ENCODE results near the gene NTM. TPM values are rescaled to one million over a fixed set of nuclear protein-coding genes. Genes with fewer than 3 reads are reported as not detected.

The NTM gene
- total and polyA plus RNA-seq, 2 of the 8 experiments (the other 6 are each of a cell fraction or from before 2014, with no cell fraction given): 13.4 to 20.0 TPM

DNA sequence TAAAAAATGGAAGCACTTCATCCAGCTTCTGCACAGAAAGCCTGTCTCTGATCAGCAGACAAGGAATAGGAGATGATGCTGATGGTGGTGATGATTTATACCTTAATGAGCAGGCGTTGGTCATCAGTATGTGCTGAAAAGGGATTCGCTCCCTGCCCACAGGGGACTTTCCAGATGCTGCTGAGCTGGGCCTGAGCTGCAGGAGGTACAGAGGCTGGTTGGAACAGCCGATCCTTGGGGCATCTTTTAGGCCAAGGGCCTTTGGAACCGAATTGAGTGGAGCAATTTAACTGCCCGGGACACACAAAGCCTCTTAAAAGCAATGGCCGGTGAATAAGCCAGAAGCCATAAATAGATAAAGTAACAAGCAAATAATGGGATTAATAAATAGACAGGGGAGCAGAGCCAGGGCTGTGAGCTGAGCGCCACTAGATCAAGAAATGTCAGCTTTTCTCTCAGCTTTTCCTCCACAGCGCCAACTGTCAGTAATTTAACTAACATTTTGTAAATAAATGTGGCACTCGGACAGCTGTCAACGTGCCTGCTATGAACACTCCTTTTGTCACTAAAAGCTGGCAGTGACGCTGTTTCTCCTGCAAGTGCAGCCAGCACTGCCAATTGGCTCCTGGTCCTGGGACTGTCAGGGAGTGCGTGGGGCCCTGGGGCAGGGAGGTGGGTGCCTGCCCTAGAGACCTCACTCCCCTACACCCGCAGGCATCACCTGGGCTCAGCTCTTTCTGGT lies 562.3 kb downstream of the NTM start:
- CTCF ChIA-PET (ENCODE audit: partially characterized antibody): interaction anchor here (0.7 to 1.0 kb wide), 3 partner anchors 17 to 194 kb away, joined by 3 to 5 read pairs (median 3); no protein-coding TSS in a partner anchor
- Histone ChIP-seq H3K36me3 (ENCODE audit: control insufficient read depth in 2 of 4, insufficient read depth in 4 of 4, low read length in 3 of 4) (no peaks in the 10 kb centered on the region), H3K56ac (replicated peaks; ENCODE audit: insufficient read length, low read depth, low read length) (no peak overlapping the region), H4K20me1 (replicated peaks in 1 of 2; ENCODE audit: control insufficient read depth in 1 of 2, insufficient read depth in 2 of 2, low read length in 2 of 2) (no peaks in the 10 kb centered on the region), H2BK15ac (ENCODE audit: low read length) (no peak overlapping the region), H3K79me1 (ENCODE audit: low read depth, low read length) (0 out of 2 replicates have a peak, but pooled peaks cover 3% of the 10 kb centered on the region), H2BK20ac (ENCODE audit: low read length) (no peak overlapping the region), H2AFZ (ENCODE audit: low read length) (no peak overlapping the region), H2BK120ac (replicated peaks; ENCODE audit: low read depth, low read length) (no peak overlapping the region), H3K23me2 (ENCODE audit: low read depth, low read length) (no peaks in the 10 kb centered on the region), H3K9me3 (ENCODE audit: insufficient read depth in 2 of 2, low read depth in 1 of 2, low read length in 1 of 2) (no peaks in the 10 kb centered on the region), H4K5ac (ENCODE audit: insufficient read length, low read depth, low read length) (no peak overlapping the region), H3K23ac (ENCODE audit: insufficient read length) (no peak overlapping the region), H2BK5ac (ENCODE audit: low read depth, low read length) (no peak overlapping the region), H2BK12ac (ENCODE audit: low read depth, low read length) (no peak overlapping the region), H3K27me3 (replicated peaks in 1 of 4; ENCODE audit: control insufficient read depth in 3 of 4, extremely low read depth in 1 of 4, insufficient read depth in 3 of 4, low read length in 3 of 4) (no peaks in the 10 kb centered on the region), H4K8ac (ENCODE audit: extremely low read depth, insufficient read depth, low read length) (no peak overlapping the region), H3K18ac (ENCODE audit: extremely low read depth, low read length) (no peak overlapping the region), H3K79me2 (ENCODE audit: control insufficient read depth in 1 of 2, insufficient read depth in 2 of 2, low read length in 2 of 2) (no peaks in the 10 kb centered on the region), H3K14ac (ENCODE audit: insufficient read length) (no peak overlapping the region), H4K91ac (replicated peaks; ENCODE audit: insufficient read length, low read length) (no peak overlapping the region), H3K4me2 (ENCODE audit: insufficient read depth in 1 of 2, low read depth in 2 of 2, low read length in 2 of 2) (no peak overlapping the region), H3K4ac (replicated peaks; ENCODE audit: insufficient read length, low read depth, low read length) (no peak overlapping the region), H3K4me3 (ENCODE audit: extremely low read depth in 1 of 4, insufficient read depth in 2 of 4, low read depth in 3 of 4, low read length in 4 of 4) (no peak overlapping the region), H3K27ac (ENCODE audit: low read depth, low read length) (no peak overlapping the region), H3K4me1 (replicated peaks in 1 of 4; ENCODE audit: control insufficient read depth in 3 of 4, insufficient read depth in 4 of 4, low read length in 3 of 4) (peaks cover 0 to 4% (median 0%) of the 10 kb centered on the region in 4 experiments; a peak in 2 of 7 replicates), H2AK5ac (ENCODE audit: low read depth, low read length) (no peak overlapping the region), H3K9ac (replicated peaks in 1 of 4; ENCODE audit: extremely low read depth in 1 of 4, low read depth in 3 of 4, low read length in 3 of 4) (no peak overlapping the region)
- POLR2A ChIA-PET (ENCODE audit: partially characterized antibody): no interaction called here
- no peak for FAIRE-seq
- DNase-seq (ENCODE audit: low read depth in 1 of 2, low spot score in 2 of 2): no peak
- WGBS, 2 experiments (ENCODE audit: extremely low coverage in 1 of 2, insufficient coverage in 1 of 2, insufficient read length in 1 of 2, insufficient replicate concordance in 2 of 2, low coverage in 1 of 2, low lambda C conversion rate in 2 of 2, missing lambda C conversion rate in 1 of 2): 91% methylated on average over 13 of the region's 13 CpGs; no CpG with 5 or more reads in 1 of the 2 experiments
- TF ChIP-seq SIN3A (conservative IDR thresholded peaks at IDR 0.05 in 1 of 2, IDR thresholded peaks at IDR 0.05 in 1 of 2; ENCODE audit: low read depth in 1 of 2, low read length in 2 of 2) (no peak), RAD21 (IDR thresholded peaks at IDR 0.05 in 1 of 2, conservative IDR thresholded peaks at IDR 0.05 in 1 of 2; ENCODE audit: low read depth in 2 of 2, low read length in 2 of 2) (no peak), NANOG (IDR thresholded peaks at IDR 0.05; ENCODE audit: insufficient read depth, low read depth, low read length, poor library complexity, severe bottlenecking) (no peak), ASH2L (IDR thresholded peaks at IDR 0.05; ENCODE audit: low read length) (no peak), CBX5 (IDR thresholded peaks at IDR 0.05; ENCODE audit: low read depth, low read length) (no peak), CHD1 (IDR thresholded peaks at IDR 0.05; ENCODE audit: low read depth, low read length) (no peak), CBX8 (IDR thresholded peaks at IDR 0.05; ENCODE audit: borderline replicate concordance, low read depth, low read length) (no peak), FOSL1 (IDR thresholded peaks at IDR 0.05; ENCODE audit: insufficient read depth, low read depth, low read length) (no peak), POLR2AphosphoS5 (IDR thresholded peaks at IDR 0.05; ENCODE audit: low read depth, low read length) (no peak)
- TF ChIP-seq, protein P1, sequence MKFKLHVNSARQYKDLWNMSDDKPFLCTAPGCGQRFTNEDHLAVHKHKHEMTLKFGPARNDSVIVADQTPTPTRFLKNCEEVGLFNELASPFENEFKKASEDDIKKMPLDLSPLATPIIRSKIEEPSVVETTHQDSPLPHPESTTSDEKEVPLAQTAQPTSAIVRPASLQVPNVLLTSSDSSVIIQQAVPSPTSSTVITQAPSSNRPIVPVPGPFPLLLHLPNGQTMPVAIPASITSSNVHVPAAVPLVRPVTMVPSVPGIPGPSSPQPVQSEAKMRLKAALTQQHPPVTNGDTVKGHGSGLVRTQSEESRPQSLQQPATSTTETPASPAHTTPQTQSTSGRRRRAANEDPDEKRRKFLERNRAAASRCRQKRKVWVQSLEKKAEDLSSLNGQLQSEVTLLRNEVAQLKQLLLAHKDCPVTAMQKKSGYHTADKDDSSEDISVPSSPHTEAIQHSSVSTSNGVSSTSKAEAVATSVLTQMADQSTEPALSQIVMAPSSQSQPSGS (IDR thresholded peaks at IDR 0.05; ENCODE audit: low read length): no peak
